Lung (tissue), 12 donors: ENCODE measurements around the gene UXS1. TPM values are rescaled to one million over a fixed set of nuclear protein-coding genes. Genes with fewer than 3 reads are reported as not detected.

Source experiments
- ATAC-seq: fragments of 200-7000 bp; cut with Tn5 transposase; one replicate; pipeline ENCODE4 v1.9.1; 2020; ENCODE audit warnings: moderate number of reproducible peaks; ENCODE audit not compliant: insufficient read depth, low FRiP score
- DNase-seq, 3 donors: peaks; one replicate each; pipeline ENCODE4 v3.0.0-alpha.2; 2013 to 2017
- H3K27ac ChIP-seq, 2 donors: one replicate each; pipeline ENCODE4 v1.5.1; 2013; ENCODE audit warnings: mild to moderate bottlenecking in 2 of 2, moderate library complexity in 2 of 2, control low read depth in 1 of 2, inconsistent platforms in 1 of 2, low read depth in 1 of 2, low read length in 1 of 2
- H3K27me3 ChIP-seq, 3 donors: one replicate each; pipeline ENCODE4 v1.5.1; 2013; ENCODE audit warnings: low read length in 2 of 3; ENCODE audit not compliant: control insufficient read depth in 3 of 3, insufficient read depth in 3 of 3
- H3K36me3 ChIP-seq, 4 donors: one replicate each; pipeline ENCODE4 v1.5.1; 2013; ENCODE audit warnings: low read length in 4 of 4, mild to moderate bottlenecking in 1 of 4, moderate library complexity in 1 of 4; ENCODE audit not compliant: control insufficient read depth in 4 of 4, insufficient read depth in 4 of 4
- H3K4me1 ChIP-seq, 5 donors: one replicate each; pipeline ENCODE4 v1.5.1; 2013; ENCODE audit warnings: low read length in 5 of 5, mild to moderate bottlenecking in 2 of 5, moderate library complexity in 1 of 5; ENCODE audit not compliant: control insufficient read depth in 5 of 5, insufficient read depth in 5 of 5
- H3K4me3 ChIP-seq: one replicate; pipeline ENCODE4 v1.5.1; 2013; ENCODE audit warnings: mild to moderate bottlenecking, control low read depth, moderate library complexity
- H3K9ac ChIP-seq, 2 donors: one replicate each; pipeline ENCODE4 v1.5.1; 2013; ENCODE audit warnings: low read length in 2 of 2, control low read depth in 1 of 2; ENCODE audit not compliant: insufficient read depth in 1 of 2
- H3K9me3 ChIP-seq, 4 donors: one replicate each; pipeline ENCODE4 v1.5.1; 2013; ENCODE audit warnings: low read length in 3 of 4, mild to moderate bottlenecking in 1 of 4, moderate library complexity in 1 of 4; ENCODE audit not compliant: control insufficient read depth in 4 of 4, insufficient read depth in 3 of 4
- WGBS, 2 donors: extraction: QIAGEN DNeasy Blood & Tissue Kit; methylation state at CpG; one replicate each; pipeline ENCODE4 v1.1.7; 2013; 5-methylcytosine and 5-hydroxymethylcytosine counted together
- polyA plus RNA-seq, 2 donors: library from polyadenylated mRNA; stranded (reverse); fragments of 200-250 nt; gene quantifications; one replicate each; pipeline ENCODE4 v1.2.1, GENCODE V29; 2013
- total RNA-seq, 2 donors: library from RNA; depleted of rRNA in 1 of 2; stranded (reverse); fragments of >200 nt in 1 of 2; gene quantifications; one replicate each; pipeline ENCODE4 v1.2.1, GENCODE V29; 2014 to 2021
- TF ChIP-seq, protein P1 (sequence below): IDR thresholded peaks from 2 replicates; pipeline ENCODE4 v1.5.1; 2012; ENCODE audit warnings: mild to moderate bottlenecking; ENCODE audit errors: control extremely low read depth, extremely low read depth
- donor health status: control.
- donor health status: control.
- donor health status: Bipolar disorder and iron deficiency.
- donor health status: healthy.
- donor health status: DM: yes; HTN: yes; CAD: no.

The UXS1 gene
- total and polyA plus RNA-seq, 4 donors: 24.6 to 96.5 (median 43.1) TPM

DNA sequence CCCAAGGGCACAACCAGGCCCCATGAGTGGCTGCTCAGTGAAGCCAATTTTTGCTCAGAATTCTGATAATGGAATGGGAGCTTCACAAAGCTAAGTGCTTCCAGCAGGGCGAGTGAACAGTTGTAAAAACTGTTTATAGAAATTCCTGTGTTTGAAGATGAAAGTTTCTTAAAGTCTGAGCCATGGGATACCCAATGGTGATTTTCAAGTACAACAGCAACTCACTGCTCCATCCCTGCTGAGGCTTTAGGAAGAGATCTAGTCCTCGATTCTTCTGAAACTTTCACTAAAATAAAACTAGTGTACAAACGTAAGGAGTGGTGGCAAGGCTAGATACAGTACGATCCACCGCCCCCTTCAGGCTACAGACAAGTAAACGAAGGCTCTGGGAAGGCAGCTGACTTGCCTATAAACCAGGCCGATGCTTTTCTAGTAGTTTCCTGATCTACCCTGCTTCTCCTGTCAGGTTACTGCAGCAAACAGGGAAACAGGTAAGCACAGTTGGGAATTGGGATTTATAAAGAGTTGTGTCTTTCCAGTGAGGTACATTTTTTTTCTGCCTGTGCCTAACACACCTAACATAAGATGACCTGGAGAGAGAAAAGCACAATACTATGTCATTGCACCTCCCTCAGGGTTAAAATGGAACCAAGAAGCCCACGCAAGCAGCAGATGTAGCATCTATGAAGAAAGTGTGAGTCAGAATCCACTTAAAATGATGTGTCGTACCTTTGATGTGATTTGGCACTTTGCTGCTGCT lies 108.7 kb downstream of the UXS1 start:
- Histone ChIP-seq H3K9me3 (peaks cover 0 to 3% (median 0%) of the 10 kb centered on the region in 4 donors), H3K27me3 (no peaks in the 10 kb centered on the region), H3K36me3 (no peaks in the 10 kb centered on the region), H3K4me1 (peaks cover 0 to 4% (median 0%) of the 10 kb centered on the region in 5 donors), H3K9ac (no peak overlapping the region), H3K27ac (no peak overlapping the region), H3K4me3 (no peak overlapping the region)
- ATAC-seq (no peak), DNase-seq (peak; percentile 53 to 74 (median 60))
- WGBS, 2 donors: 48 to 51% methylated on average over 9 of the region's 9 CpGs
- TF ChIP-seq, protein P1, sequence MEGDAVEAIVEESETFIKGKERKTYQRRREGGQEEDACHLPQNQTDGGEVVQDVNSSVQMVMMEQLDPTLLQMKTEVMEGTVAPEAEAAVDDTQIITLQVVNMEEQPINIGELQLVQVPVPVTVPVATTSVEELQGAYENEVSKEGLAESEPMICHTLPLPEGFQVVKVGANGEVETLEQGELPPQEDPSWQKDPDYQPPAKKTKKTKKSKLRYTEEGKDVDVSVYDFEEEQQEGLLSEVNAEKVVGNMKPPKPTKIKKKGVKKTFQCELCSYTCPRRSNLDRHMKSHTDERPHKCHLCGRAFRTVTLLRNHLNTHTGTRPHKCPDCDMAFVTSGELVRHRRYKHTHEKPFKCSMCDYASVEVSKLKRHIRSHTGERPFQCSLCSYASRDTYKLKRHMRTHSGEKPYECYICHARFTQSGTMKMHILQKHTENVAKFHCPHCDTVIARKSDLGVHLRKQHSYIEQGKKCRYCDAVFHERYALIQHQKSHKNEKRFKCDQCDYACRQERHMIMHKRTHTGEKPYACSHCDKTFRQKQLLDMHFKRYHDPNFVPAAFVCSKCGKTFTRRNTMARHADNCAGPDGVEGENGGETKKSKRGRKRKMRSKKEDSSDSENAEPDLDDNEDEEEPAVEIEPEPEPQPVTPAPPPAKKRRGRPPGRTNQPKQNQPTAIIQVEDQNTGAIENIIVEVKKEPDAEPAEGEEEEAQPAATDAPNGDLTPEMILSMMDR: no peak

DNA sequence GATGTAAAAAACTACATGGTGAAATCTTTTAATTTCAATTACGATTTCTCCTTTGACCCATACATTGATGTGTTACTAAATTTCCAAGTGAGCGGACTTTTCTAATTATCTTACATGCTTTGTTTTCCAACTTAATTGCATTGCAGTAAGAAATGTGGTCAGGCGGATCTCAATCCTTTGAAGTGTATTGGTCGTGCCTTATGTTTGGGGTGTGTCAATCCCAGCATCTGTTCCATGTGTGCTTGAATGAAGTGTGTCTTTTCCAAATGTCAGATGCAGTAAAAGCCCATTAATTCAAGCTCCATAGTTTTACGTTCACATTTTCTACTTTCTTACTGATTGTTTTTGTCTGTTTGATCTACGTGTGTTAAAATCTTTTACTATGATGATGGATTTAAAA lies 113.1 kb downstream of the UXS1 start:
- ATAC-seq: no peak
- no peak overlapping the region for H3K4me3 ChIP-seq
- 94% methylated on average over 6 of the region's 6 CpGs for WGBS, 2 donors
- no peak overlapping the region for H3K27ac ChIP-seq
- peaks cover 0 to 3% (median 0%) of the 10 kb centered on the region in 4 donors for H3K36me3 ChIP-seq
- DNase-seq: no peak
- H3K4me1 ChIP-seq: peaks cover 0 to 12% (median 0%) of the 10 kb centered on the region in 5 donors
- no peak overlapping the region for H3K9ac ChIP-seq
- TF ChIP-seq, protein P1: no peak
- no peaks in the 10 kb centered on the region for H3K27me3 ChIP-seq
- no peaks in the 10 kb centered on the region for H3K9me3 ChIP-seq

DNA sequence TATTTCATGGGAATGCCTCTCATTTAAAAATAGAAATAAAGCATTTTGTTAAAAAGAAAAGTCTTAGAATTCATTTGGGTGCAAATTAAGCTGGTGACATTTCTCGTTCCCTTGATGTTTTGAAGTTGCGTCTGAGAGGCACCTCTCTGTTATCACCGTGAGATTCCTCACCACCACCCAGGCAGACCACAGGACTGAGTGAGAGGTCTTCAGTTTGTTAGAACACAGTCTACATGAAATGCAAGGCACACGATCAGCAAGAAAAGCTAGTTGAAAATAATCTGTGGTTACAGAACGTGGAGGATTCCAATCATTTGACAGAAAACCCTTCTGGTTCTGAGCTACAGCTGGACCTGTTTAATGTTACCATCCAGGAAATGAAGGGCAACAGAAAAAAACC lies 116.0 kb downstream of the UXS1 start:
- TF ChIP-seq, protein P1: no peak
- WGBS, 2 donors: 88 to 89% methylated on average over 5 of the region's 5 CpGs
- DNase-seq (no peak), ATAC-seq (no peak)
- Histone ChIP-seq H3K27me3 (no peaks in the 10 kb centered on the region), H3K9ac (no peak overlapping the region), H3K9me3 (no peaks in the 10 kb centered on the region), H3K27ac (no peak overlapping the region), H3K4me3 (no peak overlapping the region), H3K36me3 (peaks cover 0 to 7% (median 0%) of the 10 kb centered on the region in 4 donors), H3K4me1 (peaks cover 0 to 12% (median 0%) of the 10 kb centered on the region in 5 donors)

DNA sequence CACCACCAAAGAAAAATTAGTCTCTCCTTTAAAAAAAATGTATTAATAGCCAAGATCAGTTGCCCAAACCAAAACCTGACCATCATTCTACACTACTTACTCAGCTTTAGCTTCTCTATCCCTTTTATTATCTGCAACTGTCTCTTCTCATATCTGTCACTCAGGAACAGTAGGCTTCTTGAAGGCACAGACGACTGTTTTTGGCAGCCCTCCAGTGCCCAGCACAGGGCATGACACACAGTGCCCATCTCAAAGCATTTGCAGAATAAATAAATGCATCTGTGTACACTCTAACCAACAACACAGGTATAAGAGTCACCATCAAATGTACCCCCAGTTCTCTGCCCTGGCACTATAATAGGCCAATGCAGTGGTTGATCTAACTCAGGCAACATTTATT lies 117.2 kb downstream of the UXS1 start:
- Histone ChIP-seq H3K4me3 (no peak overlapping the region), H3K4me1 (peaks cover 0 to 12% (median 0%) of the 10 kb centered on the region in 5 donors), H3K9me3 (no peaks in the 10 kb centered on the region), H3K9ac (no peak overlapping the region), H3K27me3 (no peaks in the 10 kb centered on the region), H3K27ac (no peak overlapping the region), H3K36me3 (peaks cover 0 to 7% (median 0%) of the 10 kb centered on the region in 4 donors)
- 46 to 53% methylated on average over 1 of the region's 1 CpG for WGBS, 2 donors
- TF ChIP-seq, protein P1: no peak
- no peak for ATAC-seq
- DNase-seq: no peak
